Measurements from ENCODE around the gene AK1. TPM values are rescaled to one million over a fixed set of nuclear protein-coding genes. Genes with fewer than 3 reads are reported as not detected.

Gene AK1
- total and polyA plus RNA-seq, 2 of the 8 experiments (the other 6 are each of a cell fraction or from before 2014, with no cell fraction given): 37.9 to 39.2 TPM

DNA sequence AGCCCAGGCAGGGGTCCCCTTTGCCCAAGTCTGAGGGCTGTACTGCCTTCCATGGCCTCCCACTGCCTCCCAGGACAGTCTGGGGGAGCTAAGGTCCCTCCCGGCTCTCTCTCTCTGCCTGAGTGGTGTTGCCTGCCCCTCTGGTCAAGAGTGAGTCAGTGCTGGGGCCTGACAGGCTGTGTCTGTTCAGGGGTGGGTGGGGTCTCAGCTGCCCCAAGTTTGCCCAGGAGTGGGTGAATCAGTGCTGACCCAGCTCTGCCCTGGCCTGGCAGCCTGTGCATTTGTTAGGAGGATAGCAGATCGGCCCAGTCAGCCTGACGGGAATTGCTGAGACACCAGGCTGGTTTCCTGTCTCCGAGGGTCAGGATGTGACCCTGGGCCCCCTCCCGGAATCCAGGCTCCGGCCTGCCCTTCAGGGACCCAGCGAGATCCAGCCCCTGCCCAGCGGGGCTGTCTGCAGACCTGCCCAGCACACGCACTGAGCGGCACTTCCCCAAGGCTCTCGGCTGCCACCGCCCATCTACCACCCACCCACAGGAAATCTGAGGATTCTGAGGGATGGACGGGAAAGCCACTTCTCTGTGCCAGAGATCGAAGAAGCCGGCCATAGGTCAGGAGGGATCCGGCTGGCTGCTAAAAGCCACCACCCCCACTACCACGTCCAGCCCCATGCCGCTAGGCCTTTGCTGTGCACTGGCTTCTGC lies 38.9 kb downstream of the AK1 start (continued):
- no peak for TF ChIP-seq CBX5 (IDR thresholded peaks at IDR 0.05; ENCODE audit: low read depth, low read length)

Data from H1 (cell line).